Measurements from ENCODE around the gene TMSB15B.
"Not testable (repeated sequence)": the region's sequence is repeated elsewhere in the genome, so short reads cannot be mapped to it uniquely, and the experiment has no call there.

Gene TMSB15B

DNA sequence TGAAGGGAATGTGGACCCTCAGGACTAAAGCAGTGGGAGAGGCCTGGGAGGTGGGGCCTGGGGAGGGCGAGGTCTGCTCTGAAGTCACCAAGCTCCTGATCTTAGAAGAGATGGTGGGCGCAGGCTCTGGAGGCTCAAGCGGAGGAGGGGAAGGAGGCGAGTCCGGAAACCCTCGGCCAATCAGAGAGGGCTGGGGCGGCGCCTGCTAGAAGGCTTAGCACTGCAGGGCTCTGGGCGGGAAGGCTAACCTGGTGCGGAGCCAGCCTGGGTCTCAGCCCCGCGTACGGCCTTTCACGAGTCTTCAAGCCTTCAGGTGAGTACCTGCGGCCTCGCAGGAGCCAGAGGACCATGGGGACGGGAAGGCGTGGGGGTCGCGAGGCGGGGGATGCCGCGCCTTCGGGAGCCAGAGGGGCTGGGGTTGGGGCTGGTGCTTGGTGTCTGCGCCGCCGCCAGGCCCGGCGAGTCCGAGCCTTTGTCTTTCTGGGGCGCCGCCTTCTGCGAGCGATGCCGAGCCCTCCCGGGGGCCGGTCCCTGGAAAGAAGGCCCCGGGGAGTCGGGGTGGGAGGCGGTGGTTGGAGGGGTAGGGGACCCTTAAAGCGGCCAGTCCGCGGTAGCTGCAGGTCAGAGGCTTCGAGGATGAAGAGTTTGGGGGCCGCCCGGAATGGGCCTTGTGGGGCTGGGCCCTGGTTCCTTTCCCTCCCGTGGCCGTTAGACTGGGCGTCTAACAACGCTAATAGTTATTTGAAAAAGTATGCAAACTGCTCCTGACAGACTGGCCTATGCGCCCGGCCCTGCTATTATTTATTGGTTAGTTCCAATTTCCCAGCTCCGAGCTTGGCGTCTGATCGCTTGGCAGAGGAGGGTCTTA lies at the start of gene TMSB15B:
Gene TMSB15B (plus strand): TSS at position 217 of the 868 bp plus-strand sequence.
- TF ChIP-seq, protein P1, sequence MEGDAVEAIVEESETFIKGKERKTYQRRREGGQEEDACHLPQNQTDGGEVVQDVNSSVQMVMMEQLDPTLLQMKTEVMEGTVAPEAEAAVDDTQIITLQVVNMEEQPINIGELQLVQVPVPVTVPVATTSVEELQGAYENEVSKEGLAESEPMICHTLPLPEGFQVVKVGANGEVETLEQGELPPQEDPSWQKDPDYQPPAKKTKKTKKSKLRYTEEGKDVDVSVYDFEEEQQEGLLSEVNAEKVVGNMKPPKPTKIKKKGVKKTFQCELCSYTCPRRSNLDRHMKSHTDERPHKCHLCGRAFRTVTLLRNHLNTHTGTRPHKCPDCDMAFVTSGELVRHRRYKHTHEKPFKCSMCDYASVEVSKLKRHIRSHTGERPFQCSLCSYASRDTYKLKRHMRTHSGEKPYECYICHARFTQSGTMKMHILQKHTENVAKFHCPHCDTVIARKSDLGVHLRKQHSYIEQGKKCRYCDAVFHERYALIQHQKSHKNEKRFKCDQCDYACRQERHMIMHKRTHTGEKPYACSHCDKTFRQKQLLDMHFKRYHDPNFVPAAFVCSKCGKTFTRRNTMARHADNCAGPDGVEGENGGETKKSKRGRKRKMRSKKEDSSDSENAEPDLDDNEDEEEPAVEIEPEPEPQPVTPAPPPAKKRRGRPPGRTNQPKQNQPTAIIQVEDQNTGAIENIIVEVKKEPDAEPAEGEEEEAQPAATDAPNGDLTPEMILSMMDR (IDR thresholded peaks at IDR 0.05): not testable (repeated sequence)

DNA sequence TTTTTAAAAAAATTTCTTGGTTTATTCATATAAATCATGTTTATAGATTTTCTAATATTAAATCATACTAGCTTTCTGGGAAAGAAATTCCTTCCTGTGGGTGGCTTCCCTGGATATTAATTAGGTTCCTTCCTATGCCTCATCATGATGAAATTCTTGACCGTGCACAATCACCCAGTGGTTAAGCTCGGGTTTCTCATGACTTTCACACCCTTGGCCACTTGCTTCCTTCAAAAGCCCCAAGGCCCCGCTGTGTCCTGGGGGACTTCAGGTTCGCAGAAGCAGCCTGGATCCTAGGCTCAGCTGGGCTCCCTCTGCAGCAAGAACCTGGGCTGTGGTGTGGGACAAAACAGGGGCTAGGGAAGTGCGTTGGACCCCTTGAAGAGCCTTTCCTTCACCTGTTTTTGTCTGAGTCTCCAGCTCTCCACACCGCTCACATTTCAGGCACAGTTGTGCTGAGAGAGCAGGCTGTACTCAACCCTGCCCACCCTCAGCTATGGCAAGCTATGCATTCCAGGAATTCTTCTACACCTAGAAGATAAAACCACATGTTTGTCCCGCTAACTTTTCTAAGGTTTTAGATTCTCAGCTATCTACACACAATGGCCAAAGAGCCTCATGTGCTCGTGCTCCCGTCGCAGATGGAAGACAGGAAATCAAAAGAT lies 48.9 kb upstream of the TMSB15B start:
- TF ChIP-seq, protein P1 (IDR thresholded peaks at IDR 0.05): no peak

DNA sequence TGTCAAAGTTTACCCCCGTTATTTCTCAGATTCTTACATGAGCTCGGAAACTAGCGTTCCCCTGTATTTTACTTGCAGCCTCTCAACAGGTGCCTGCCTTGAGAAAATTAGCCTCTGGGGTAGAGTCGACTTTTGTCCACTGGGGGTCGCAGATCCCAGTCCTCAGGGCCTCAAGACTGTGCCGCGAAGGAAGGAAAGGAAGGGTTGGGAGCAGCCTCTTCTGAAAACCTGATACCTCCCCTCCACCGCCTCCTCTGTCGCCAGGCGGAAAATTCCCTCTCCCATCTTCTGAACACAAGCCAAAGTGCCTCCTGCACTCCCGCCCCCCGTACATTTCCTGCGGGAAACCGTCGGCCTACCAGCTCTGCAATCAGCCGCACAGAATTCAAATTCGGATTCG lies 44.4 kb upstream of the TMSB15B start:
- TF ChIP-seq, protein P1 (IDR thresholded peaks at IDR 0.05): no peak

DNA sequence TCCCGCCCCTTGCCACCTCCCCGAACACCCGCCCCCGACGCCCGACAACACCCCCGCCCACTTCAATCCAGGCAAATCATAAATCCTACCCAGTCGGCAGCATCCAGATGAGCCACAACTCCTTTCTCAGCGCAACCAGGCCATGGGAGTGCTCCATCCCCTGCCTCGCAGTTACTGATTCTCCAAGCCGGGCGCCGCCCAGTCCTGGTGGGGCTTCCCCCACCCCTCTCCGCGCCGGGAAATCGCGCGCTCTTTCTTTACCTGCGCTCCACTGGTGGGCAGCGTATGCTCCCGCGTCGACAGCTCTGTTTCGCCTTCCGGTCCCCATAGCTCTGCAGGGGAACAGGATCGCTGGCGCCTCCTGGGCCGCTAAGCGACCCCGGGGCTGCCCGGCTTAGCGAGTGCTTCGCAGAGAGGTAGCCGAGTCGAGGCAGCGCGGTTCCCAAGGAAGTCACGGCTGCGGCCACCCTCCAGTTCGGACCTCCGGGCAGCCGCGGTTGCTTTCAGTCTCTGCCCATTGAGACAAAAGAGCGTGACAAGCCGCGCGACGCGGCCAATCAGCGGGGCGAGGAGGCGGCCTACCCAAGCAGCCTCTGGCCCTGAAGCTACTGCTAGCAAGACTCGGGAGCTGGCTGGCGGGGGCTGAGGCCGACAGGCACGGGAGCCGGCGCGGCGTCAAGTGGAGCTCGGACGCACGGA lies 43.7 kb upstream of the TMSB15B start:
- TF ChIP-seq, protein P1 (IDR thresholded peaks at IDR 0.05): no peak

DNA sequence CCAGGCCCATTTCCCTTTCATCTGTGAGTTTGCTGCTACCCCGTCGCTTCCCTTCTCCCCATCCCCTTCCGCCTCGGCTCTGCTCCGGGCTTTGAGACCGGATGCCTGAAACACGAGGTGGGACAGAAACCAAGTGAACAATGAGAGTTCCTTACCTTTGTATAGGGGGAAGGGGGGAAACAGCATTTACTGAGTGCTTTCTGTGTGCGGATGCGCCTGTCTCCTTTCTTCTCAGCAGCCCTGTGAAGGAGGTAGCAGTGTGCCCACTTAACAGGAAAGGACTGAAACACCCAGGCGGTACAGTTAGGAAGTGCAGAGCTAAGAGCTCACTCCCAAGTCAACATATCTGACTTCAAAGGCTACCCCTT lies 43.2 kb upstream of the TMSB15B start:
- TF ChIP-seq, protein P1 (IDR thresholded peaks at IDR 0.05): no peak

DNA sequence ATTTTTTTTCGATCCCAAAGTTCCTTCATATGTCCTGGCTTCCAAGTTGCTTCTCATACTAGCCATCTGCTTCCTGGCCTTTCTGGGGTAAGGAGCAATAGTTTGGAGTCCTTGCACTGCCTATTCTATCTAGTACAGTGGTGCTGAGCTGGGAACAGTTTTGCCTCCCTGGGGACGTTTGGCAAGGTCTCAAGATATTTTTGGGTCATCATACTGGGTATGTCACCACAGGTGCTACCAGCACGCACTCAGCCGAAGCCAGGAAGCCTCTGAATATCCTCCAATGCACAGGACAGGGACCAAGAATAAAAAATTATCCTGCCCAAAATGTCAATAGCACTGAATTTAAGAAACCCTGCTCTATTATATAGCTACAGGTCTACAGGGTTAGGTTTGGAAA lies 35.4 kb upstream of the TMSB15B start:
- TF ChIP-seq, protein P1 (IDR thresholded peaks at IDR 0.05): no peak

DNA sequence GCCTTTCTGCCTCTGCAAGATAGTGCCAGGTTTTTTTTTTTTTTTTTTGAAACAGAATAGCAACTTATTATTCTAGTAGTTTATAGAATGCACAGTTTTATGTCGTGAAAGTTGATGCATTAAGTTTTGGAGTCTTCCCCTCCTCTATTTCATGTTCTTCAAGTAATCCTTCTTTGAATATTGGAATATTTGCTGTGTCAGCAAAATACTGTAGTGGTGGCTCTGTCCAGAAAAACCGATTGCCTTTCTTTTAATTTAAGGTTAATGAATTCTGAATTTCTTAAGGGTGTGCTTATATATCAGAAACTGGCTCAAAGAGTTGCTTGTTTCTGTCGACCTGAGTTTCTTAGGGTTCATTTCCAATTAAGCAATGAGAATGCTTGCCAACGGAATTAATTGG lies 34.8 kb upstream of the TMSB15B start:
- TF ChIP-seq, protein P1 (IDR thresholded peaks at IDR 0.05): no peak
